Aorta (tissue), 5 donors: ENCODE results near the gene PKP4. TPM values are rescaled to one million over a fixed set of nuclear protein-coding genes. Genes with fewer than 3 reads are reported as not detected.

ENCODE experiments used
- ATAC-seq: fragments of 200-7000 bp; cut with Tn5 transposase; one replicate; pipeline ENCODE4 v1.9.1; 2022; ENCODE audit warnings: moderate library complexity; ENCODE audit not compliant: low FRiP score
- DNase-seq, 2 donors: peaks; one replicate each; pipeline ENCODE4 v3.0.0-alpha.2; 2020
- H3K27ac ChIP-seq, 2 donors: one replicate each; pipeline ENCODE4 v1.5.1; 2013; ENCODE audit warnings: low read length in 2 of 2, mild to moderate bottlenecking in 2 of 2, moderate library complexity in 2 of 2, control low read depth in 1 of 2, inconsistent platforms in 1 of 2, low read depth in 1 of 2
- H3K27me3 ChIP-seq, 2 donors: one replicate each; pipeline ENCODE4 v1.6.1; 2013; ENCODE audit warnings: control low read depth in 1 of 2, low read length in 1 of 2, mild to moderate bottlenecking in 1 of 2, moderate library complexity in 1 of 2; ENCODE audit not compliant: insufficient read depth in 2 of 2, control insufficient read depth in 1 of 2
- H3K36me3 ChIP-seq, 2 donors: one replicate each; pipeline ENCODE4 v1.6.1; 2013; ENCODE audit warnings: control low read depth in 1 of 2, low read length in 1 of 2, mild to moderate bottlenecking in 1 of 2; ENCODE audit not compliant: insufficient read depth in 2 of 2, control insufficient read depth in 1 of 2
- H3K4me1 ChIP-seq, 2 donors: one replicate each; pipeline ENCODE4 v1.6.1; 2013; ENCODE audit warnings: low read length in 2 of 2, control low read depth in 1 of 2, mild to moderate bottlenecking in 1 of 2, moderate library complexity in 1 of 2; ENCODE audit not compliant: insufficient read depth in 2 of 2, control insufficient read depth in 1 of 2
- H3K4me3 ChIP-seq, 2 donors: one replicate each; pipeline ENCODE4 v1.5.1; 2013; ENCODE audit warnings: low read length in 2 of 2, control low read depth in 1 of 2, mild to moderate bottlenecking in 1 of 2
- H3K9me3 ChIP-seq: one replicate; pipeline ENCODE4 v1.6.1; 2013; ENCODE audit warnings: mild to moderate bottlenecking, low read length; ENCODE audit not compliant: control insufficient read depth
- WGBS, 2 donors: extraction: QIAGEN DNeasy Blood & Tissue Kit; methylation state at CpG; one replicate each; pipeline ENCODE4 v1.1.7; 2013; 5-methylcytosine and 5-hydroxymethylcytosine counted together
- intact Hi-C, 2 donors: fragments of 100-400 bp; cut with DNase I; formaldehyde crosslinking; loops; one replicate each; pipeline versions ENCODE4 v1.14.2 to v1.15.0; 2022
- polyA plus RNA-seq, 2 donors: library from polyadenylated mRNA; stranded (reverse); fragments of 200-250 nt; gene quantifications; one replicate each; pipeline ENCODE4 v1.2.3, GENCODE V29; 2013
- total RNA-seq, 2 donors: library from RNA; stranded (reverse); fragmentation: NEBNext Ultra II Directional; extraction: Animal tissue kit (Norgen Biotek cat#: 25700); gene quantifications; one replicate each; pipeline ENCODE4 v1.2.1, GENCODE V29; 2021
- donor health status: healthy with polysubstance abuse.
- donor health status: Bipolar disorder and iron deficiency.
- donor health status: DM: no; HTN: no; CAD: no.
- donor health status: DM: no; HTN: no; CAD: no.
- donor health status: DM: yes; HTN: yes; CAD: no.

Gene PKP4
- total and polyA plus RNA-seq, 4 donors = 17.7 to 128 (median 44.0) TPM

DNA sequence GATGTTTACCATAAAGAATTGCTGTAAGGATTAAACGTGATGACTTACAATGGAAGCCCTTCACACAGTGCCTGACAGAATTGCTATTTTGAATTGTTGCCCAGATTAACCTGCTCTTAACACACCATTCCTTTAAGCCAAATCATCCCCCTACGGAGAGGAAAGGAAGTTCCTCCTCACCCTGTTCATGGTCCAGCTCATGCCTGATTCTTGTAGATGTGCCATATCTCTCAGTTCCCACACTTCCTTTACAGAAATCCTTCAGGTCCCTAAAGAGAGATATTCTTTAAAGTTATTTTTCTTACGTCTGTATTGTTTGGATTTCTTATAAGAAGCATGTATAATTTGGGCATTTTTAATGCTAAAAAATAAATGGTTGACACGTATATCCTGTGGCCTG, 210.8 kb downstream of the PKP4 start:
- no peak overlapping the region for H3K4me3 ChIP-seq

DNA sequence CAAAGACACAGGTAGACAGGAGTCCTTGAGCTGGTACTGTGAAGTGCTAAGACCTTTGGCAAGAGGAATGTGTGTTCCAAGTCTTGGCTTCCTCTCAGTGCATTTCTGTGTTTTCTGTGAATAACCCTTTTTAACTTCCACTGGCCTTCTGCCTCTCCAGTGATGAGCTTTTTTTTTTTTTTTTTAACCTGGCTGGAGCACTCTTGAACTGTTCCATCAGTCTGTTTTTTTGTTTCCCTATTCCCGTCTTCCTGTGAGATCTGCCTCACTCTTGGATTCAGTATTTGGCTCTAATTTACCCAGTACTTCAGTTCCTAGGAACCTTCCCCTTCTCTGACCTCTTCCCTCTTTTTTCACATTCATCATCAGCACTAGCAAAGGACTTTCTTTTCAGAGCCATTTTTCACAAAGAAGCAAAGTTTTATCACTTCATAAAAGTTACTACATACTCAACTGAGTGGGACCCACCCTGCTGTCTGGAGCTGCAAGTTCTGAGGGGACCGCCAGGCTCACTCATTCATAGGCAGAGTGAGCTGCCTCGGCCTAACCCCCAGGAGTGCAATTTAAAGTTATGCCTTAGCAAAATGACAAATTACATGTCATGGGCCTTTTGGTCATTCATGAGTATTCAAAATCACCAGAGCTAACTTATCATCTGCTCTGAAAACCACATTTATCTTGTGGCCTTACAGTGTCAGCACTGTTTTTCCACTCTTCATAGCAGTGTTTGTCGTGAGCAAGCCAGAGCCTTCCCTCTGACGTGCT, 211.4 kb downstream of the PKP4 start:
- no peaks in the 10 kb centered on the region for H3K27me3 ChIP-seq
- H3K36me3 ChIP-seq = peaks cover 0 to 6% of the 10 kb centered on the region in 2 donors
- 29 to 47% methylated on average over 5 of the region's 5 CpGs for WGBS, 2 donors
- intact Hi-C loops = no loop called here
- H3K9me3 ChIP-seq = no peaks in the 10 kb centered on the region
- H3K4me3 ChIP-seq = no peak overlapping the region
- ATAC-seq (peak; percentile 70), DNase-seq (peak in 1 of 2 donors; percentile 59)
- no peak overlapping the region for H3K27ac ChIP-seq
- H3K4me1 ChIP-seq = no peaks in the 10 kb centered on the region

More for the DNA sequence above, 210.8 kb downstream of the PKP4 start:
- DNase-seq (no peak), ATAC-seq (peak; percentile 24)
- 10 to 17% methylated on average over 4 of the region's 4 CpGs for WGBS, 2 donors
- H3K4me1 ChIP-seq = no peaks in the 10 kb centered on the region
- no peaks in the 10 kb centered on the region for H3K9me3 ChIP-seq
- peaks cover 0 to 7% of the 10 kb centered on the region in 2 donors for H3K36me3 ChIP-seq
- no peaks in the 10 kb centered on the region for H3K27me3 ChIP-seq
- intact Hi-C loops = no loop called here
- H3K27ac ChIP-seq = no peak overlapping the region

DNA sequence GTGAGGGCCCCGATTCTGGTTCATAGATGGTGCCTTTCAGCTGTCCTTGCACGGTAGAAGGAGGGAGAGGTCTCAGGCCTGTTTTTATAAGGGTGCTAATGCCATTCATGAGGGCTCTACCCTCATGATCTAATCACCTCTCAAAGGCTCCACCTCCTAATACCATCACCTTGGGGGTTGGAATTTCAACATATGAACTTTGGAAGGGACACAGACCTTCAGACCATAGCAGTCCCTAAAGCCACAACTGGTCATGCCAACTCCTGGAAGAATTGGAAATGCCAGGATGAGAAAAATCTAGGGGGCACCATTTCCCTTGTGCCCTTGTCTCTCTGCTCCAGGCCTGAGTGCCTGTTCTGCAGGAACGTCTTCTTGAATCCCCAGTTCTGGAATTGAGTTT, 213.5 kb downstream of the PKP4 start:
- no peak for ATAC-seq
- Histone ChIP-seq H3K4me3 (no peak overlapping the region), H3K9me3 (no peaks in the 10 kb centered on the region), H3K4me1 (no peaks in the 10 kb centered on the region), H3K27me3 (no peaks in the 10 kb centered on the region), H3K36me3 (peaks cover 0 to 3% of the 10 kb centered on the region in 2 donors), H3K27ac (no peak overlapping the region)
- intact Hi-C loops = no loop called here
- DNase-seq = no peak
- WGBS, 2 donors = 96 to 99% methylated on average over 3 of the region's 3 CpGs

- no peak for ATAC-seq
- H3K36me3 ChIP-seq = peaks cover 2 to 5% of the 10 kb centered on the region in 2 donors
Observed at GRCh38 chr2:158671360-158672245, 214.9 kb downstream of the PKP4 start.

DNA sequence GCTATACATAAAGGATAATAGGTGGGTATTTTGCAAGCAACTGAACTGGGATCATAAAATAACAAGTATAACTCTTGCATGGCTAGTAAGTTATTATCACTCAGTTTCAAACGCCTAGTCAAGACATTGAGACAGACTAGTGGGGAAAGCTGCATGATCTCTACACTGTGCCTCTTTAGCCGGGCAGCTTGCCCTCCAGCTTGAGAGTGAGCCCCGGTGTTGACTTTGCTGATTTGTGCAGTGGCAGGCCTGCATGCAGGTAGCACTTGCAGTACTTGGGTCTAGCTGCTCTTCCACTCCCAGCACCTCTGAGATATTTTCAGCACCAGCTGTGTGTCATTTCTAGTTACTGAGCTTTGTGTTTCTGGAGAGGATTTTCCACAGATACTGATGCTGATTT, 219.5 kb downstream of the PKP4 start:
- Histone ChIP-seq H3K4me1 (no peaks in the 10 kb centered on the region), H3K27ac (no peak overlapping the region), H3K36me3 (peaks cover 5 to 9% of the 10 kb centered on the region in 2 donors), H3K4me3 (no peak overlapping the region), H3K9me3 (no peaks in the 10 kb centered on the region), H3K27me3 (no peaks in the 10 kb centered on the region)
- ATAC-seq (no peak), DNase-seq (no peak)
- intact Hi-C loops = no loop called here
- 86 to 92% methylated on average over 3 of the region's 3 CpGs for WGBS, 2 donors

More at GRCh38 chr2:158671360-158672245, 214.9 kb downstream of the PKP4 start:
- H3K4me1 ChIP-seq = no peaks in the 10 kb centered on the region
- H3K4me3 ChIP-seq = no peak overlapping the region
- H3K27me3 ChIP-seq = no peaks in the 10 kb centered on the region
- H3K9me3 ChIP-seq = no peaks in the 10 kb centered on the region
- WGBS, 2 donors = 87% methylated on average over 19 of the region's 19 CpGs
- intact Hi-C loops = no loop called here
- no peak for DNase-seq
- no peak overlapping the region for H3K27ac ChIP-seq

GRCh38 chr2:158676696-158677095, 219.9 kb downstream of the PKP4 start:
- no peaks in the 10 kb centered on the region for H3K4me1 ChIP-seq
- WGBS, 2 donors = 92 to 93% methylated on average over 7 of the region's 7 CpGs
- no peaks in the 10 kb centered on the region for H3K27me3 ChIP-seq
- no peaks in the 10 kb centered on the region for H3K9me3 ChIP-seq
- peaks cover 5 to 9% of the 10 kb centered on the region in 2 donors for H3K36me3 ChIP-seq
- DNase-seq (no peak), ATAC-seq (no peak)
- intact Hi-C loops = no loop called here
- no peak overlapping the region for H3K4me3 ChIP-seq
- H3K27ac ChIP-seq = no peak overlapping the region

- WGBS, 2 donors = 84 to 90% methylated on average over 4 of the region's 4 CpGs
- H3K27me3 ChIP-seq = no peaks in the 10 kb centered on the region
- H3K36me3 ChIP-seq = peaks cover 5 to 9% of the 10 kb centered on the region in 2 donors
- no peaks in the 10 kb centered on the region for H3K4me1 ChIP-seq
- DNase-seq = no peak
- intact Hi-C loops = no loop called here
- peaks cover 1% of the 10 kb centered on the region for H3K9me3 ChIP-seq
- no peak overlapping the region for H3K4me3 ChIP-seq
- H3K27ac ChIP-seq = no peak overlapping the region
- ATAC-seq = no peak
Observed at GRCh38 chr2:158677542-158677941, 220.8 kb downstream of the PKP4 start.

DNA sequence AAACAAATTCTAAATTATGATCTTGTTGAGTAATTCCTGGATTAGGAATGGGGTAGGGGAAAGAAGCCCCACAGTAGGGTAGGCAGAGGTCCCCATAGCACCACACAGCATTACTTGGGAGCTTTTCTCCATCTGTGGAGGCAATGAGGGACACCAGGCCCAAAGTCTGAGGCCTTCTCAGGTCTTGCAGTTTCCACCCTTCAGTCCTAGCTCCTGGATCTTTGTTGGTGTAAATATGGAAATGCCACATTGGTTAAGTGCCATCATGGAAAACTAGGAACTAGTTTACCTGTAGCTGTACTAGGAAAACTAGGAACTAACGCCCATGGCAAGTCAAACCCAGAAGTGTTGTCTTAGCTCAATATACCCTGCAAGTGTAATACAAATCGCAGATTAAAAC, 225.1 kb downstream of the PKP4 start:
- 47 to 50% methylated on average over 2 of the region's 2 CpGs for WGBS, 2 donors
- intact Hi-C loops = no loop called here
- H3K36me3 ChIP-seq = peaks cover 3 to 4% of the 10 kb centered on the region in 2 donors
- H3K4me1 ChIP-seq = no peaks in the 10 kb centered on the region
- H3K4me3 ChIP-seq = no peak overlapping the region
- no peak overlapping the region for H3K27ac ChIP-seq
- H3K27me3 ChIP-seq = no peaks in the 10 kb centered on the region
- H3K9me3 ChIP-seq = peaks cover 1% of the 10 kb centered on the region
- ATAC-seq = no peak
- DNase-seq = no peak
